ENCODE measurements around the gene MAL. TPM values are rescaled to one million over a fixed set of nuclear protein-coding genes. Genes with fewer than 3 reads are reported as not detected.

MAL gene
- total and polyA plus RNA-seq, 8 donors: 3.2 to 198 (median 26.9) TPM

GRCh38 chr2:95049961-95050360, 24.5 kb downstream of the MAL start:
- WGBS, 5 donors: 89 to 95% (median 93%) methylated on average over 6 of the region's 6 CpGs
- no peaks in the 10 kb centered on the region for H3K9me3 ChIP-seq
- TF ChIP-seq POLR2A (IDR thresholded peaks at IDR 0.05) (no peak), EP300 (IDR thresholded peaks at IDR 0.05) (no peak), POLR2AphosphoS5 (IDR thresholded peaks at IDR 0.05) (no peak)
- TF ChIP-seq, protein P1, sequence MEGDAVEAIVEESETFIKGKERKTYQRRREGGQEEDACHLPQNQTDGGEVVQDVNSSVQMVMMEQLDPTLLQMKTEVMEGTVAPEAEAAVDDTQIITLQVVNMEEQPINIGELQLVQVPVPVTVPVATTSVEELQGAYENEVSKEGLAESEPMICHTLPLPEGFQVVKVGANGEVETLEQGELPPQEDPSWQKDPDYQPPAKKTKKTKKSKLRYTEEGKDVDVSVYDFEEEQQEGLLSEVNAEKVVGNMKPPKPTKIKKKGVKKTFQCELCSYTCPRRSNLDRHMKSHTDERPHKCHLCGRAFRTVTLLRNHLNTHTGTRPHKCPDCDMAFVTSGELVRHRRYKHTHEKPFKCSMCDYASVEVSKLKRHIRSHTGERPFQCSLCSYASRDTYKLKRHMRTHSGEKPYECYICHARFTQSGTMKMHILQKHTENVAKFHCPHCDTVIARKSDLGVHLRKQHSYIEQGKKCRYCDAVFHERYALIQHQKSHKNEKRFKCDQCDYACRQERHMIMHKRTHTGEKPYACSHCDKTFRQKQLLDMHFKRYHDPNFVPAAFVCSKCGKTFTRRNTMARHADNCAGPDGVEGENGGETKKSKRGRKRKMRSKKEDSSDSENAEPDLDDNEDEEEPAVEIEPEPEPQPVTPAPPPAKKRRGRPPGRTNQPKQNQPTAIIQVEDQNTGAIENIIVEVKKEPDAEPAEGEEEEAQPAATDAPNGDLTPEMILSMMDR (IDR thresholded peaks at IDR 0.05): no peak
- H3K27ac ChIP-seq: no peak overlapping the region
- intact Hi-C loops (cut with DNase I; ENCODE audit: low total_unique reads): no loop called here
- no peaks in the 10 kb centered on the region for H3K36me3 ChIP-seq
- peaks cover 0 to 39% (median 0%) of the 10 kb centered on the region in 3 donors for H3K27me3 ChIP-seq
- H3K4me3 ChIP-seq: no peak overlapping the region
- no peak for DNase-seq
- H3K4me1 ChIP-seq: peaks cover 10 to 21% (median 21%) of the 10 kb centered on the region in 4 donors

DNA sequence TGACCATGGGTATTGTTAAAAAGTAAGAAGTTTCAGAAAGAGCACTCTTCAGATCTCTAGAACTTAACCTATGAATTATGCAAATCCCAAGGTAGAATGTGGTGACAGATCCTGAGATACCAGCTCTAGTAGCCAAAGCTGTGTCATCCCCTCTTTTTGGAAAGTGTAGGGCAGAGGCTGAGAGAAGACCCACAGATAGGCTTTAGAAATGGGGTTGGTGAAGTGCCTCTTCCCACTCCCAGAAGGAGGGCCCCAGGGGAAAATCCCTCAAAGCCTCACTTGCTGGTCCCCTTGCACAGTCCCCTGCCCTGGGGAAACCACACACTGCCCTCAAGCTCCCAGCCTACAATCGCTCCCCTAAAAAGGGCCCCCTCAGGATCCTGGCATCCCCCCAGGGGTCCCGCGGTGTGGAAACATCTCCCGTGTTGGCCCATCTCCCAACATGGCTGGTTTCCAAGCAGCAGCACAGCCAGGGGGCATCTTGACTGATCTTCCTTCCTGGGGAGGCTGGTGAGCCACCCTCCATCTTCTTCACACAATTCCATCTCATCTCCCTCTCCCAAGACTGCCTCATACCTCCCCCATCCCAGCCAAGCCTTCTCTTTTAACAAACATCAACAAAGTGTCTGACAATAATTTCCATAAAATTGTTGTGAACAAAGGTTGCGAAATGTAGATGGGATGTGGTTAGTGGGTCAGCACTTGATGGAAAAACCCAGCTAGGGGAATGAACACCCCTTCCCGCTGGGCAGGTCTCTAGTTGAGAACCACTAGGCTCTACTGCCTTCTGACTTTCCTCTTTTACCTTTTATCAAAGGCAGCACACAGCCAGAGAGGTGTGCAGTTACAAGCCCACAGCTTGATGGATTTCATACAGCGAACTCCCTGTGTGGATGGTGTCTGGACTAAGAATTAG, 25.1 kb downstream of the MAL start:
- WGBS, 5 donors: 57 to 70% (median 68%) methylated on average over 7 of the region's 7 CpGs

DNA sequence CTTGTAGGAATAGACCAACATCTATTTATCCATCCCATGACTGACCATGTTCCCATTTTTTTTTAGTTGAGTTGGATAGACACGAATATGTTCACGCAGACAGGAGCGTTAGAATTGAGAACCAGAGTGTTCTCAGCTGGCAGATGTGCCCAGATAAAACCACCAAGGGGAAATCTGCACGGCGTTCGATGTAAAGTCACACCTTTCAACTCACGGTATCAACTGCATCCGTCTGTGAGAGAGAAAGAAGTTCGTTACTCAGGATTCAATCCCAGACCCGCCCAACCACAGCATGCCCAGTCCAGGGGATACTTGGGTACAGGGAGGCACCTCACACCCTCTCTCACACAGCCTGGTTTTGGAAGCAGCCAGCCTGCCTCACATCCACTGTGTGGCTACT, 26.1 kb downstream of the MAL start:
- DNase-seq: no peak
- TF ChIP-seq EP300 (IDR thresholded peaks at IDR 0.05) (no peak), POLR2A (IDR thresholded peaks at IDR 0.05) (no peak), POLR2AphosphoS5 (IDR thresholded peaks at IDR 0.05) (no peak)
- TF ChIP-seq, protein P1 (IDR thresholded peaks at IDR 0.05): no peak
- H3K9me3 ChIP-seq: no peaks in the 10 kb centered on the region
- 85 to 95% (median 90%) methylated on average over 9 to 10 of the region's 10 CpGs for WGBS, 5 donors
- H3K27me3 ChIP-seq: peaks cover 0 to 52% (median 0%) of the 10 kb centered on the region in 3 donors
- no peak overlapping the region for H3K27ac ChIP-seq
- intact Hi-C loops (cut with DNase I; ENCODE audit: low total_unique reads): no loop called here
- no peaks in the 10 kb centered on the region for H3K36me3 ChIP-seq
- H3K4me3 ChIP-seq: no peak overlapping the region
- H3K4me1 ChIP-seq: peaks cover 10 to 20% (median 18%) of the 10 kb centered on the region in 4 donors

More for the DNA sequence above, 25.1 kb downstream of the MAL start:
- no peak overlapping the region for H3K27ac ChIP-seq
- no peak overlapping the region for H3K4me3 ChIP-seq
- no peak for TF ChIP-seq EP300 (IDR thresholded peaks at IDR 0.05)
- no peaks in the 10 kb centered on the region for H3K36me3 ChIP-seq
- peaks cover 10 to 20% (median 18%) of the 10 kb centered on the region in 4 donors for H3K4me1 ChIP-seq
- intact Hi-C loops (cut with DNase I; ENCODE audit: low total_unique reads): no loop called here
- H3K9me3 ChIP-seq: no peaks in the 10 kb centered on the region
- H3K27me3 ChIP-seq: peaks cover 0 to 42% (median 0%) of the 10 kb centered on the region in 3 donors
- no peak for DNase-seq

DNA sequence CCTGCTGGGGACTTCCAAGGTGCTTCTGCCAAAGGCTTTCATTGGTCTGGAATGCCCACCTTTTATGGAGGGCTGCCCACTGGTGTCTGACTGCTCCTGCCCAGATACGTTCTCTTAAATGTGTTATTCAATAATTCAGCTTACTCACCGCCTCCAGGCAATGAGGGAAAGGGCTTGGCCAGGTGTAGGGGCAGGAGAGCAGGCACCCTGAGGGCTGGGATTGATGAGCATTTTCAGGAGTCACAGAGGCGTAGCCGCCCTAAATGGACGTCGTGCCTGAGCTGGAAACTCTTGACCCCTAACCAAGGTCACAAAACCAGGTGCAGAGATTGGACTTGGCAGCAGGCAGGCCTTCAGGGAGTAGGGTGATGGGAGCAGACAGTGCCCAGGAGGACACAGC, 26.8 kb downstream of the MAL start:
- no peaks in the 10 kb centered on the region for H3K36me3 ChIP-seq
- H3K4me1 ChIP-seq: peaks cover 10 to 20% (median 18%) of the 10 kb centered on the region in 4 donors
- H3K4me3 ChIP-seq: no peak overlapping the region
- no peak for TF ChIP-seq POLR2AphosphoS5 (IDR thresholded peaks at IDR 0.05)
- TF ChIP-seq, protein P1 (IDR thresholded peaks at IDR 0.05): no peak
- TF ChIP-seq EP300 (IDR thresholded peaks at IDR 0.05): no peak
- no peak for TF ChIP-seq POLR2A (IDR thresholded peaks at IDR 0.05)
- H3K27ac ChIP-seq: no peak overlapping the region
- no peaks in the 10 kb centered on the region for H3K9me3 ChIP-seq
- intact Hi-C loops (cut with DNase I; ENCODE audit: low total_unique reads): no loop called here
- DNase-seq: no peak
- peaks cover 0 to 53% (median 0%) of the 10 kb centered on the region in 3 donors for H3K27me3 ChIP-seq
- whole genome bisulfite sequencing, 5 donors: 58 to 79% (median 68%) methylated on average over 5 to 6 of the region's 6 CpGs

Data from stomach (tissue), 9 donors.